NCI-H82 treated with DMSO at 0.1 percent for 48 hours (cell line): ENCODE data around the gene ASB3.
"Not testable (repeated sequence)": the region's sequence is repeated elsewhere in the genome, so short reads cannot be mapped to it uniquely, and the experiment has no call there.

Experiments used
- DNase-seq: peaks from one replicate; lab custom pipeline; 2025; ENCODE audit not compliant: unreplicated experiment; lab: John Stamatoyannopoulos, UW

Gene ASB3

GRCh38 chr2:53660886-53661285 lies 125.9 kb downstream of the ASB3 start:
- DNase-seq, result no peak

- DNase-seq, result not testable (repeated sequence)
Observed at GRCh38 chr2:53658474-53658873, 128.3 kb downstream of the ASB3 start.

- DNase-seq, result no peak
Observed at GRCh38 chr2:53655256-53655655, 131.5 kb downstream of the ASB3 start.

GRCh38 chr2:53654396-53654795 lies 132.4 kb downstream of the ASB3 start:
- DNase-seq, result no peak

- DNase-seq, result no peak
Observed at GRCh38 chr2:53652131-53652530, 134.6 kb downstream of the ASB3 start.

- DNase-seq, result no peak
Observed at GRCh38 chr2:53646788-53647187, 140.0 kb downstream of the ASB3 start.

- DNase-seq, result no peak
Observed at GRCh38 chr2:53641290-53641689, 145.5 kb downstream of the ASB3 start.

GRCh38 chr2:53640466-53640865 lies 146.3 kb downstream of the ASB3 start:
- no peak for DNase-seq

GRCh38 chr2:53636596-53636995 lies 150.2 kb downstream of the ASB3 start:
- DNase-seq, result no peak

GRCh38 chr2:53636109-53636508 lies 150.6 kb downstream of the ASB3 start:
- no peak for DNase-seq

GRCh38 chr2:53635694-53636093 lies 151.1 kb downstream of the ASB3 start:
- no peak for DNase-seq

GRCh38 chr2:53633441-53633840 lies 153.3 kb downstream of the ASB3 start:
- DNase-seq, result no peak

- no peak for DNase-seq
Observed at GRCh38 chr2:53632714-53633113, 154.0 kb downstream of the ASB3 start.

- DNase-seq, result no peak
Observed at GRCh38 chr2:53632126-53632460, 154.7 kb downstream of the ASB3 start.

- no peak for DNase-seq
Observed at GRCh38 chr2:53631313-53632125, 155.2 kb downstream of the ASB3 start.

- no peak for DNase-seq
Observed at GRCh38 chr2:53630026-53630606, 156.6 kb downstream of the ASB3 start.

GRCh38 chr2:53629501-53629900 lies 157.3 kb downstream of the ASB3 start:
- DNase-seq, result no peak

GRCh38 chr2:53629001-53629400 lies 157.8 kb downstream of the ASB3 start:
- no peak for DNase-seq

- DNase-seq, result no peak
Observed at GRCh38 chr2:53622141-53622540, 164.6 kb downstream of the ASB3 start.

GRCh38 chr2:53620981-53621380 lies 165.8 kb downstream of the ASB3 start:
- DNase-seq, result no peak
